Measurements from ENCODE around the gene NRXN2. TPM values are rescaled to one million over a fixed set of nuclear protein-coding genes. Genes with fewer than 3 reads are reported as not detected.

NRXN2 gene
- total RNA-seq, 2 experiments from 2014 or later: 0.13 to 0.34 TPM

DNA sequence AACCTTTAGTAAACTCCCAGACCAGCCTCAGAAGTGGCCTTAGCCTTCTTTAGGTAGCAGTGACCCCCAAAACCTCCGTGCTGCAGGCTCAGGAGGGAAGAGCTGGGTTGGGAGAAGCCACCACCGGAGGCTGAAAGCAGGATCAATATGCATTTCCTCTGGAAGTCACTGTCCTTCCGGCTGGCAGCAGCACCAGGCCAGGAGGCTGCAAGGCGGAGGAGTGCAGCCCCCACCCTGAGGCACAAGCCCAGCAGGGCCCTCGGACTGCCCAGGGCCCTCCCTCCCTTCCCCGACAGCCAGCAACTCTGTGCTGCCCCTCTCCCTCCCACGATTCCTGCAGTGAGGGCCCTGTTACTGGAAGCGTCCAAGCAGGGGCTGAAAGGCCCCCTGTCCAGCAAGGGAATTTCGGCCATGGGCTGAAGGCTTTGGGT, 3.2 kb upstream of the NRXN2 start:
- ATAC-seq: no peak
- no peak overlapping the region for H3K27ac Mint-ChIP-seq
- POLR2A ChIA-PET: no interaction called here
- peaks cover 24% of the 10 kb centered on the region for H3K36me3 Mint-ChIP-seq (ENCODE audit: low read depth)
- CTCF ChIA-PET: interaction anchor here (1.6 to 2.1 kb wide), 2 partner anchors 37 kb away, joined by 3 to 12 read pairs; no protein-coding TSS in a partner anchor
- H3K4me3 Mint-ChIP-seq: no peak overlapping the region
- peaks cover 19% of the 10 kb centered on the region for H3K4me1 Mint-ChIP-seq (ENCODE audit: low read depth)
- H3K27me3 Mint-ChIP-seq (ENCODE audit: low read depth): peaks cover 10% of the 10 kb centered on the region
- no peak for DNase-seq
- H3K9me3 Mint-ChIP-seq (ENCODE audit: insufficient read depth): no peaks in the 10 kb centered on the region

DNA sequence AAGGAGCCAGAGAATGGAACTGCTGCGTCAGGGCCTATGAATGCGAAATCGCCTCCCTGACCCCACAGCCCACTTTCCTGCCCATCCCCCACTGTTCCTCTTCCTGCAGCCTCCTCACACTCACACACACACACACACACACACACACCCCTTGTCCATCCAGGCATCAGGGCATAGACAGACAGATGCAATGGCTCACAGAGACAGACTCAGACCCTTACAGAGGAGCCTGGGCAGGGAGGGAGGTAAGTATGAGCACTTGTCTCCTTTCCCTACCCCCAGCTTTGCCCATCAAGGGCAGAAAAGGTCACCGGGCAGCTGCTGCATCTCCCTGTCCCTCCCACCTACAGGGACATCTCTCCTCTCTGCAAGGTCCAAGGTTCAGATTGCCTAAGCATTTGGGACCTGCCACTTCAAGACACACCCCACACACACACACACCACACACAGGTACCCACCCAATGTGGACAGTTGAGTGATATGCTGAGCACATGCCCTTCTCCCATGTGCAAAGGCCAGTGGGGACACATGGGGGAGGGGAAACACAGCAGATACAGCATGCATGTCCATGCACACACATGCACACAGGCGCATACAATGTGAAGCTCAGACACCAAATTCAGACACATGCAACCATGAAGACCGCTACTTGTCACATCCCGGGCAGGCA, 2.0 kb upstream of the NRXN2 start:
- ChIA-PET POLR2A (interaction anchor here (0.9 kb wide), 1 partner anchor 91 kb away, joined by 3 read pairs; no protein-coding TSS in a partner anchor), CTCF (interaction anchor here (1.7 to 2.1 kb wide), 2 partner anchors 20 to 36 kb away, joined by 5 to 12 read pairs; no protein-coding TSS in a partner anchor)
- Mint-ChIP-seq H3K27me3 (ENCODE audit: low read depth) (peaks cover 22% of the 10 kb centered on the region), H3K4me3 (no peak overlapping the region), H3K4me1 (ENCODE audit: low read depth) (peaks cover 19% of the 10 kb centered on the region), H3K9me3 (ENCODE audit: insufficient read depth) (no peaks in the 10 kb centered on the region), H3K27ac (no peak overlapping the region), H3K36me3 (ENCODE audit: low read depth) (peaks cover 21% of the 10 kb centered on the region)
- no peak for DNase-seq
- ATAC-seq: no peak

GRCh38 chr11:64723907-64724862, 1.2 kb upstream of the NRXN2 start:
- POLR2A ChIA-PET: no interaction called here
- Mint-ChIP-seq H3K9me3 (ENCODE audit: insufficient read depth) (no peaks in the 10 kb centered on the region), H3K27ac (peak overlapping the region; percentile 57), H3K27me3 (ENCODE audit: low read depth) (peaks cover 25% of the 10 kb centered on the region), H3K4me3 (peak overlapping the region; percentile 43), H3K36me3 (ENCODE audit: low read depth) (peaks cover 17% of the 10 kb centered on the region), H3K4me1 (ENCODE audit: low read depth) (peaks cover 19% of the 10 kb centered on the region)
- ATAC-seq (no peak), DNase-seq (no peak)
- CTCF ChIA-PET: interaction anchor here (1.7 kb wide), 1 partner anchor 19 kb away, joined by 5 read pairs; no protein-coding TSS in a partner anchor

DNA sequence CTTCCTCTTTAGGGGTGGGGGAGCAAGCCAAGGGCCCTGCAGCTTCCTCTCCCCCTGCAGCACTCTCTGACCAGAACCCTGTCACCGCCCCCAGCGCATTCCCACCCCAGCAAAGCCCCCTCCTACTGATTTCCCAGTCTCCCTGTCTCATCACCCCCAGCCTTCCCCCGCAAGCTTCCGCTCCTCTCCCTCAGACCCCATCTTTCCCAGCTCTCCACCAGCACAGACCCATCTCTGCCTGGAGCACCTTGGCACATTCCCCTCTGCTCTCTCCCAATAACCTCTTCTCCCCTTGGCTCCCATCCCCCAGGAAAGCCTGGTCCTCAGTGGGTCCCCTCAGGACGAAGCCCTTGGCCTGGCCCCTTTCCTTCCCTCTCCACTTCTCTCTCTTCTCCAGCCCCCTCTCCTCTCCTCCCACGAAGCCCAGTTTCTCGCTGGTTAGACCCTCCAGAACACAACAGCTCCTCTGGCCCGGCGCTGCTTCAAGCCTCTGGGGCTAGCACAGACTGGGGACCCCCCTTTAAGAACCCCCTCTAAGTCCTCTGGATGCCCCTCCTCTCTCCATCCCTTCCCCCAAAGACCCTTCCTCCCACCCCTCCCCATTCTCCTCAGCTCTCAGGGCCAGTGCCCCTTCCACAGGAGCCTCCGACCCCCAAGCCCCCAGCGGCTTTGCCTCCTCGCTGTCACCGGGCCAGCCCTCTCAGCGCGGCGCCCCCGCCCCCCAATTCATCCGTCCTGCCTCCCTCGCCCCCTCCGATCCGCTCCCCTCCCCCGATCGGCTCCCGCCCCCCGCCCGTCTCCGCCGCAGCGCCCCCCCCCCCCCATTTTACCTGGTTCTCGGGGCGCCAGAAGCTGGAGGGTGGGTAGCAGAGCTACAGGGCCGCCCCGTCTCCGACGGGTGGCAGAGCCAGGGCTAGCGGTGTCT, 594 bp downstream of the NRXN2 start:
- Mint-ChIP-seq H3K4me3 (peak overlapping the region; percentile 32), H3K27ac (no peak overlapping the region), H3K4me1 (ENCODE audit: low read depth) (peaks cover 17% of the 10 kb centered on the region), H3K36me3 (ENCODE audit: low read depth) (peaks cover 5% of the 10 kb centered on the region), H3K27me3 (ENCODE audit: low read depth) (peaks cover 34% of the 10 kb centered on the region), H3K9me3 (ENCODE audit: insufficient read depth) (no peaks in the 10 kb centered on the region)
- ATAC-seq (no peak), DNase-seq (no peak)
- ChIA-PET CTCF (interaction anchor here (1.1 to 1.4 kb wide), 2 partner anchors 20 to 34 kb away, joined by 4 to 5 read pairs; no protein-coding TSS in a partner anchor), POLR2A (no interaction called here)

DNA sequence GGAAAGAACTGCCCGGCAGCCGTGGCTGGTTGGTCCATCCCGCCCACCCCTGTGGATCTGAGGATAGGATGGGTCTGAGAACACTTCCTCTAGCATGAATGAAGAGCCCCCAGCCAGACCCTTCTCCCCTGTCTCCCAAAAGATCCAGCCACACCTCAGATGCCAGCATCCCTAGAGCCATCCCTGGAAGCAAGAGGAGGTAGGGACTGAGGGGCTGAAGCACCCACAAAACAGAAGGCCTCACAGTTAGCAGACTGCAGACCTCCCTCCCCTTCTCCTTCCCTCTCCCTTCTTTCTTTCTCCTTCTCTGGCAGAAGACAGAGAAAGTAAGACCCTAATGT, 1.7 kb downstream of the NRXN2 start:
- Mint-ChIP-seq H3K9me3 (ENCODE audit: insufficient read depth) (no peaks in the 10 kb centered on the region), H3K4me1 (ENCODE audit: low read depth) (peaks cover 17% of the 10 kb centered on the region), H3K27ac (no peak overlapping the region), H3K36me3 (ENCODE audit: low read depth) (no peaks in the 10 kb centered on the region), H3K4me3 (no peak overlapping the region), H3K27me3 (ENCODE audit: low read depth) (peaks cover 42% of the 10 kb centered on the region)
- ATAC-seq (no peak), DNase-seq (no peak)
- POLR2A ChIA-PET: no interaction called here
- CTCF ChIA-PET: interaction anchor here (1.1 kb wide), 1 partner anchor 21 kb away, joined by 4 read pairs; no protein-coding TSS in a partner anchor

DNA sequence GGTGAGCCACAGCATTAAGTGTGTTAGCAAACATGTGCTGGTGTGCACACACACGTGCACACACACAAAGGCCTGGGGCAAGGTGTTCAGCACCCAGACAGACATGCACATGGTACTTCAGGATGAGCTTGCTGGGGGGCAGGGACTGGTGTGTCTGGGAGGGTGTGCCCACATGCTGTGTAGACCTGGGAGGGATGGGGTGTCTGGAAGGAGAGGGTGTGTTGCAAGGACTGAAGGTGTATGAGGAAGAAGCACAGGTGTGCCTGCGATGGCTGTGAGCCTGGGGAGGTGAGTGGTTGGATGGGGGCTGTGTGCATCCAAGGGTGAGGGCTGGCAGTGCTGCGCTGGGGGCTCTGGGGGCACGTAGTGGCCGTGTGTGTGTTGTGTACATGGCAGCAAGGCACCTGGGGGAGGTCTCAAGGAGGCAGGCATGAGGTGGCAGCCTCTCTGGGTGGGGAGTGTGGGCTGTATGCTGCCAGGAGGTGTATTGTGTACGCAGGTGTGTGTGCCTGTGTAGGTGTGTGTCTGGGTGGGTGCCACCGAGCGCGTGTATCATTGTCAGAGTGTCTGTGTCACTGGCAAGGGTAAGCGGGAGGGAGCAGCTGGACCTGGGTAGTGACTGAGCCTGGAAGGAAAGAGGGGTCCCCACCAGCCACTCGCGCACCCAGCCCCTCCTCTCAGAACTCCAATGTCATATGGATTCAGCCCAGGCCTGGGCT, 2.2 kb downstream of the NRXN2 start:
- H3K4me1 Mint-ChIP-seq (ENCODE audit: low read depth): peaks cover 17% of the 10 kb centered on the region
- H3K4me3 Mint-ChIP-seq: no peak overlapping the region
- ATAC-seq: no peak
- H3K27me3 Mint-ChIP-seq (ENCODE audit: low read depth): peaks cover 47% of the 10 kb centered on the region
- no peaks in the 10 kb centered on the region for H3K36me3 Mint-ChIP-seq (ENCODE audit: low read depth)
- no peaks in the 10 kb centered on the region for H3K9me3 Mint-ChIP-seq (ENCODE audit: insufficient read depth)
- ChIA-PET CTCF (no interaction called here), POLR2A (no interaction called here)
- H3K27ac Mint-ChIP-seq: no peak overlapping the region
- no peak for DNase-seq

DNA sequence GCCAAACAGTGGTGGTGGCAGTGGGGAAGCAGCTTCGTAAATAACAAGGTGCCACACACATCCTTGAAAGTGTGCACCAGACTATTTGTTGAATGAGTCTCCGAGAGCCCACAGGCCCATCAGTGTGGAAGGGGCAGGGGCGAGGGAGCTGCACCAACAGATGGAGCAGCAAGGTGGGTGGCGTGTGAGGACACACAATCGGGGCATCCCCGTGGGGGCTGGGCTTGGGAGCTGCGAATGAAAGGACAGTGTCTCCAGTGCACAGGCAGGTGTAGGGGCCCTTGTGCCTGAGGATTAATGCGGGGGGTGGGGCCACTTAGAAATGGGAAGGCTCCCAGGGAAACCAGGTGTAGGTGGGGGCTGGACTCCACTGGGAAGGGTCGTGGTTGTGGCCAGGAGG, 2.8 kb downstream of the NRXN2 start:
- ChIA-PET CTCF (interaction anchor here (2.3 kb wide), 1 partner anchor 23 kb away, joined by 11 read pairs; the partner anchor contains the start of gene RASGRP2), POLR2A (no interaction called here)
- no peak overlapping the region for H3K4me3 Mint-ChIP-seq

DNA sequence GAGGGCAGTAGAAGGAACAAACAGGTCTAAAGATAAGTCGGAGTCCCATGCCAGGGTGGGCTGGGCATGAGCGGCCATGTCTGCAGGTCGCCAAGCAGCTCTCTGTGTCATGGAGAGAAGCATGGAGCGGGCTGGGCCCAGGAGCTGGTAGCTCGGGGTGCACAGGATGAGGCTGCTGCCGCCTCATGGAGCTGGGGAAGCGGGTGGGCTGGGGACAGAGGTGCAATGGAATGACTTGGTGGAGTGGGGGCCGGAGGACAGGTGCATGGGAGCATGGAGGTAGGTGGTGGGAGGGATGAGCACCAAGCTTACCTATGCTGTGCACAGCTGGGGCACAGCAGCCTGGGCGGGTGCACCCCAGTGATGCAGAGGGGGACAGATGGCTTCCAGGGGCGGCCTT, 3.6 kb downstream of the NRXN2 start:
- ATAC-seq (no peak), DNase-seq (no peak)
- CTCF ChIA-PET: interaction anchor here (0.9 to 2.3 kb wide), 5 partner anchors 9 to 293 kb away, joined by 3 to 11 read pairs (median 6); partner anchors contain the start of gene RASGRP2
- no peak overlapping the region for H3K27ac Mint-ChIP-seq
- H3K36me3 Mint-ChIP-seq (ENCODE audit: low read depth): no peaks in the 10 kb centered on the region
- H3K27me3 Mint-ChIP-seq (ENCODE audit: low read depth): peaks cover 61% of the 10 kb centered on the region
- H3K4me3 Mint-ChIP-seq: no peak overlapping the region
- no peaks in the 10 kb centered on the region for H3K9me3 Mint-ChIP-seq (ENCODE audit: insufficient read depth)
- H3K4me1 Mint-ChIP-seq (ENCODE audit: low read depth): peaks cover 9% of the 10 kb centered on the region
- POLR2A ChIA-PET: no interaction called here

More for the DNA sequence above, 2.8 kb downstream of the NRXN2 start:
- Mint-ChIP-seq H3K36me3 (ENCODE audit: low read depth) (no peaks in the 10 kb centered on the region), H3K9me3 (ENCODE audit: insufficient read depth) (no peaks in the 10 kb centered on the region), H3K27me3 (ENCODE audit: low read depth) (peaks cover 53% of the 10 kb centered on the region), H3K4me1 (ENCODE audit: low read depth) (peaks cover 15% of the 10 kb centered on the region), H3K27ac (no peak overlapping the region)
- no peak for DNase-seq
- no peak for ATAC-seq

DNA sequence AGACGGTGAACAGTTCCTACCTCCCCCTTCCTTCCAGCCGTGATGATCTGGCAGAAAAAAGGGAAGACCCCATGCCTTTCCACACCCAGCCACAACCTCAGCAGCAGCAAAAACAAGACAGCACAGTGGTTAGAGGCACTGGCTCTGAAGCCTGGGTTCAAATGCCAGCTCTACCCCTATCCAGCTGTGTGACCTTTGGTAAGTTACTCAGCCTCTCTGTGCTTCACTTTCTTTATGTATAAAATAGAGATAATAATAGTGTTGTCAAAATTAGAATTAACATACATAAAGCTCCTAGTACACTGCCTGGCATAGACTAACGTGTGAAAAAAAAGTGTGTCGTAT, 4.2 kb downstream of the NRXN2 start:
- ChIA-PET POLR2A (no interaction called here), CTCF (interaction anchor here (0.9 to 2.3 kb wide), 5 partner anchors 8 to 294 kb away, joined by 3 to 11 read pairs (median 6); partner anchors contain the start of gene RASGRP2)
- no peaks in the 10 kb centered on the region for H3K36me3 Mint-ChIP-seq (ENCODE audit: low read depth)

GRCh38 chr11:64718084-64718779, 4.8 kb downstream of the NRXN2 start:
- H3K27ac Mint-ChIP-seq: no peak overlapping the region
- ChIA-PET CTCF (interaction anchor here (0.9 to 2.3 kb wide), 5 partner anchors 8 to 295 kb away, joined by 3 to 11 read pairs (median 6); partner anchors contain the start of gene RASGRP2), POLR2A (interaction anchor here (0.6 kb wide), 1 partner anchor 40 kb away, joined by 3 read pairs; no protein-coding TSS in a partner anchor)
- no peak for ATAC-seq
- peaks cover 67% of the 10 kb centered on the region for H3K27me3 Mint-ChIP-seq (ENCODE audit: low read depth)
- DNase-seq: no peak
- no peaks in the 10 kb centered on the region for H3K4me1 Mint-ChIP-seq (ENCODE audit: low read depth)
- H3K36me3 Mint-ChIP-seq (ENCODE audit: low read depth): no peaks in the 10 kb centered on the region
- no peaks in the 10 kb centered on the region for H3K9me3 Mint-ChIP-seq (ENCODE audit: insufficient read depth)
- no peak overlapping the region for H3K4me3 Mint-ChIP-seq

More for the DNA sequence above, 4.2 kb downstream of the NRXN2 start:
- DNase-seq (no peak), ATAC-seq (no peak)
- H3K27ac Mint-ChIP-seq: no peak overlapping the region
- peaks cover 3% of the 10 kb centered on the region for H3K4me1 Mint-ChIP-seq (ENCODE audit: low read depth)
- peaks cover 67% of the 10 kb centered on the region for H3K27me3 Mint-ChIP-seq (ENCODE audit: low read depth)
- H3K9me3 Mint-ChIP-seq (ENCODE audit: insufficient read depth): no peaks in the 10 kb centered on the region
- no peak overlapping the region for H3K4me3 Mint-ChIP-seq
